ENCODE measurements around the gene JDP2.

GRCh38 chr14:75439989-75440388 is 12.2 kb downstream of the JDP2 start:
- TF ChIP-seq CTCF (IDR thresholded peaks at IDR 0.05) (no peak), EZH2 (IDR thresholded peaks at IDR 0.05; ENCODE audit: borderline replicate concordance, insufficient read depth, low read depth, low read length, poor library complexity, severe bottlenecking) (no peak)

Measured in B cell (primary cell).